GM19328 (cell line): ENCODE results near the gene SPSB1.

ENCODE experiments used
- ATAC-seq: cut with Tn5 transposase; IDR thresholded peaks from one replicate; pipeline ENCODE4 v1.9.1; 2021; ENCODE audit warnings: mild to moderate bottlenecking, moderate library complexity; ENCODE audit not compliant: unreplicated experiment

SPSB1 gene

DNA sequence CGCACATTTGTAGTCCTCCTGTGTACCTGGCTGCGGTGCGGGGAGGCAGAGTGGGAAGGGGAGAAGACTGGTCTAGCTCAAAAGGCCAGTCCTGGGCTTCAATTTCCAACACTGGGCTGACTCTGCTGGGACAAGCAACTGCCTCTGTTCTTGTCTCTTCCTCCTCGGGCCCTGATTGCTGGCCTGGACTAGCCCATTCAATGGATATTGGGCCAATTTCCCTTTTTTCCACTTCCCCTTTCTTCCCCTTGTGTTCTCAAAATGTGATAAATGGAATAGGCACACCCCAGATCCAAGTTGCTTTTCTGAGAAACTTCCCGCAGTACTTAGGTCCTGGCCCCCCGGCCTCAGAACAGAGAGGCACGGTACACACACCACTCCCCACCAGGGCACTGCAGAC is 48.2 kb downstream of the SPSB1 start:
- ATAC-seq, result no peak

DNA sequence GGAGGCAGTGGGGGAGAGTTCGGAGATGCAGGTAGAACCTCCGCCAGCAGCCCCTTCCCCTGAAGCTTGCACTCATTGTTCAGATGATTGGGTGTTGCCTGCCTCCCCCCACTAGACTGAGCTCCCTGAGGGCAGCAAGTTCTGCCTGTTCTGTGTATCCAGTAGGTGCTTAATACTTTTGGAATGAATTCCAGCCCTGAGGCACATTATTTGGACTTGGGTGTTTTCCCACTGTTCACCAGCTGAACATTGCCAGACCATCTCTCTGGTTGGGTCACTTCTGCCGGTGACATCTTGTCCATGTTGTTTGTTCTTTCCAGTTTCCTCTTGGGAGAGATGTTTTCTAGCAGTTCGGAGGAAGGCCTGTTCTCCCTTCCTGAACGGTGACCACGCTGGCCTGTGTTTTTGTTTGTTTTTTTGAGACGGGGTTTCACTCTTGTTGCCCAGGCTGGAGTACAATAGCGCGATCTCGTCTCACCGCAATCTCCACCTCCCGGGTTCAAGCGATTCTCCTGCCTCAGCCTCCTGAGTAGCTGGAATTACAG is 48.7 kb downstream of the SPSB1 start:
- no peak for ATAC-seq

DNA sequence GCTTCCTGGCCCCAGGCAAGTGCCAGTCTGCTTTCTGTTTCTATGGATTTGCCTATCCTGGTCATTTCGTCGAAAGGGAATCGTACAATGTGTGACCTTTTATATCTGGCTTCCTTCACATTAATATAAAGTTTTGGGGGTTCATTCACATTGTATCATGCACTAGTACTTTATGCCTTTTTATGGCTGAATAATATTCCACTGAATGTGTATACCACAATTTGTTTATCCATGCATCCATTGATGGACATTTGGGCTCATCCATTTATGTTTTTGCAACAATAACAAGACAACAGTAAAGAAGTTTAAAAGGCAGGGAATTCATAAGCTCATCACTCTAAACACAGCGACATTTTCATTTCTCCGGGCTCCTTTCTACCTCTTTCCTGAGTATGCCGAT is 50.6 kb downstream of the SPSB1 start:
- no peak for ATAC-seq

DNA sequence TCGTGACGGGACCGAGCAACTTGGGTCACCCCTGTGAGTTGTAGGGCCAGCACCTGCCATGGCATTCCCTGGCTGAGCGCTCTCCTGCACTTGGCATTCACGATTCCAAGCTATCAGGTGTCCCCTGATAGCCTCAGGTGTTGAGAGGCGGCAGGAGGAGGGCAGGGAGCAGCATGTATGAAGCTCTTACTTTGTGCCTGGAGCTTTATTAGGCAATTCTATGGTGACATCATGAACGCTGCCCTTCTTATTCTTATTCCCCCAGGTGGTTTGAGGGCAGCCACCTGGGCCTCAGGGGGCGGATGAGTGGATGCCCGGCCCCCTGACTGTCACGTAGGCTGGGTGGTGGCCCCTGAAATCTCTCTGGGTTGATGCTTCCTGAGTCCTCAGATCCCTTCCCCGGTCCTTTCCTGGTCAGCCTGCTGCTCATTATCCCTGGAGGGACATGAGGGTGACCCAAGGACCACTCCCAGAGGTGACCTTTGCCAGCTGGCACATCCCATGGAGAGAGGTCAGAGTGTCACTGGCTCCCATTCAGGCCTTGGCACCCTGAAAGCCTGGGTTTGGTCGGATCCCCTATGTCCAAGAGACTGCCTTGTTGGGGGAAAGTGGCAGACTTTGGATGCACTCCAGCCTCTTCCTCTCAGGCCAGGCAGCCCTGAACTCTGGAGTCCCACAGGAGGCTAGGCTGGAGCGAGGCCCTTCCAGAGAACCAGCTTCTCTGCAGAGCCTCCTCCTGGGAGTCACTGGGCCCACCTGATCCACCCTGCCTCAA is 51.9 kb downstream of the SPSB1 start:
- ATAC-seq, result no peak

DNA sequence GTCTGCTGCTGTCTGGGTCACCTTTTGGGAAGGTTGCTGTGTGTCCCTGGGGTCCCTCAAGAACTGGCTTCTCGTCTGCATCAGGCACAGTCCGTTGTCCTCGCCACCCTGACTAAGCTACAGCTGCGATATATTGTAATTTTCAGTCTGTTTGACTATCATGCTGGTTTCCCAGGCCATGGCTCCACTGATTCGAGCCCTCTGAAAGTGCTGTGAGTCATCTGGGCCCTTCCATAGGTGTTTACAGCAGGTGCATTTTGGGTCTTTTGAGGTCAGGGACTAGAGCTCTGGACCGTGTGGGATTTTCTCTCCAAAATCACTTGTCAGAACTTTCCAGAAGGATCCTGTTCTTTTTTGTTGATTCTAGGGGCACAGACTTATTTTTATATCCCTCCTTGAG is 52.8 kb downstream of the SPSB1 start:
- ATAC-seq, result no peak

DNA sequence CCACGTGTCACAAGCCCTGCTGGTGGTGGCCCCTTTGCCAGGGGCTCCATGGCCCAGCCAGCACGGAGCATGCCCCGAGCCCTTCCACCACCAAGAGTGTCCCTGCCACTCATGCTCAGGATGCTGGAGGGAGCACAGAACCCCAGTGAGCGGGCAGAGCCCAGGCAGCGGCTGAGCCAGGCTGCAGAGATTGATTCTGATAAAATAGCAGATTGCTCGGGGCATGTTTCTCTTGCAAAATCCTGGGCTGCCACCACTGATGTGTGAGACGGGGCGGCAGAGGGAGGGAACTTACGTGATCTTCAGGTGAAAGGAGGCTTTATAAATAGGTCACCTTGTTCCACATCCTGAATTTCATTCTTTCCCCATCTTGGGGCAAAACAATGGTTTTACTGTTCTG is 53.2 kb downstream of the SPSB1 start:
- ATAC-seq, result no peak

DNA sequence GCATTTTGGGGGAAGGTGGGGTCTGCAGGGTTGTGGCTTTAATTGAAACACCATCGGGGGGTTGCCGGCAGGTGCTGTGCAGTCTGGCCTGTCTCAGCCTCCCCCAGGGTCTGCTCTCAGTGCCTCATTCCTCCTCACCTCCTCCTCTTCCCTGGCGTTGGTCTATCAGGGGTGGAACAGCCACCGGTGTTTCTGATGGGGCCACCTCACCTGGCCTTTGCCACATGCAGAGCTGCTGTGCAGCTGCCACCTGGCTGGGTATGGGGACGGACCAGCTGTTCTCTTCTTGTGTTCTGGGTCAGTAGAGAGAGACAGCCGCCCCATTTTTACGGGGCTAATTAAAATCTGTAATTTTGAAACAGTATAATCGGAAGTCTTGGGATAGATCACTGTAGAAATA is 53.9 kb downstream of the SPSB1 start:
- no peak for ATAC-seq

DNA sequence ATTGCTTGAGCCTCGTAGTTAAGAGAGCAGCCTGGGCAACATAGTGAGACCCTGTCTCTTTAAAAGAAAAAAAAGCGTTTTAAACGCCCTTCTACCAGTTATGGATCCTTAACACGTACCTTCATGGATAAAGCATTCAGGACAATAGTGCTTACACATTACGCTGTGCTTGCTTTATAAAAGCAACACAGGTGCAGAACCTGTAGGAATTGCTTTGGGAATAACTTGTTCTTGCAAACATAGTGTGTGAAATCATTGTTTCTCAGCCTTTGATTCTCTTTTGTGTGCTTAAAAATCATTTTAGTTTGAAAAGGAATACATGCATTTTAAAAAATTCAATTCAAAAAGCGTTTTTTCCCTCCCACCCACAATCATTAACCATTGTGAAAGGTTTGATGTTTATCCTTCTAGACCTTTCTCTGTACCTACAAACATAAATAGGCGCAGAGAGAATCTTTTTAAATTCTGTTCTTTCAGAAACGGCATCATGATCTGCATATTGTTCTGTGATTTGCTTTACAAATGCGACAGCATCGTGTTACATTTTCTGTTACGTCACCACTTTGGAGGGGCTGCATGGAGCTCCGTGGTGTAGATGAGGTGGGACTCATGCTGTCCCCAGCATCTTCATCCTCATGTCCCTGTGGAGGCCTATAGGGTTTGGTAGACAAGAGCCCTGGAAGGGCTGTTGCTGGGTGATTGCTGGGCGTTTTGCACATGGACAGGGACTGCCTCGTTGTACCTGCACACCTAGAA is 54.6 kb downstream of the SPSB1 start:
- ATAC-seq, result no peak

DNA sequence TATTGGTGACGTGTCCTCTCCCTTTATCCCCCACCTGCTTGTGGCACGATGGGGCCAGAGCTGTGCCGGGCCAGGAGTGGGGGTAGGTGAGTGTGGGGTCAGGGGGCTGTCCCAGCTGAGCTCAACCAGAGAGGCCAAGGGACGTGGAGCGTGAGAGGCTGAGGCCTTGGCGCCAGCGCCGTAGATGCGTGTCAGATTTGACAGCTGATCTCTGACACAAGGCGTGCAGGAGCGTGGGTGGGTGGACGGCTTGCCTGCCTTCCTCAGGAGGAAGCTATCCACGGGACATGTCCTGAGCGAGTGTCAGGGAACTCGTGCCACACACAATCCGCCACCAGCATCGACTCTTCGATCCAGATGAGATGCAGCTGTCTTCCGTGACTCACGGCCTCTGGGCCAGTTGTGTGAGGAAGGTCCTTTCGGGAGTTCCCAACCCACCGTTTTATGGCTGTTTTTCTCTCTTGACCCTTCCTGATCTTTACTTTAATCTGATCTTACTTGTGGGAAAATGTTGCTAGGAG is 56.7 kb downstream of the SPSB1 start:
- ATAC-seq, result no peak

DNA sequence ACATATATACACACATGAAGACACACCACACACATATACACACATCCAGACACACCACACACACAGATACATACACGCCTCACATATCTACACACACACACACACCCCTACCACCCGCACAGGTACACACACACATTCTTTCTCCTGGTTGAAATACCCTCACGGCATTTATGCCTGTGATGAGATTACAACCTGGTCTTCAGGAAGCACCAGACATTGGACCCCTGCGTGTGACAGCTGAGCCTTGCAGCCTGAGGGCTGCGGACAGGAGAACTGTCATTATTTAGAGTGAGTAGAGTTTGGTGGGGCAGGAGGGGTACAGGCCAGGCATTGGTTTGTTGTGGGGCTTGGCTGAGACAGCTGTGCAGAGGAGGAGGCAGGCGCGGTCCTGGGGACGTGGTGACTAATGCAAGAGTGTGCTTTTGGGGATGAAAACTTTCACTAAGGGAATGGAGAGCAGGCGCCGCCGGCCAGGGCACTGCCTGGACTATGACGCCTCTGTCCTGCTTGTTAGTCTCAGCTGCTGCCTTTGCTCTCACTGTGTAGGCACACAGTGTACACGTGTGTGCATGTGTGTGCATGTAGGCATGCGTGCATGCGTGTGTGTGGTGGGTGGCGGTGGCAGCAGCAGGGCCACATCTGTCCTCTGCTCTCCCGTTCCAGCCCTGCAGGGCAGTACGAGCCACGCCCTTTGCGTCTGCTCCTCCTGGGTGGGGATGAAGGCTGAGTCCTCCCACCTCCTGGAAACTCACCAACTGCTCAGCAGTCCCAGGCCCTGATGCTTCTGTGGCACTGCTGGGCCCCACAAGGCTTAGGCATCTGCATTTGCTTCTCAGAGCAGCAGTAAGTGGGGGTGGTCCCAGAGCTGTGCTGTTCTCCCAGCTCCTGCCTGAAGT is 57.6 kb downstream of the SPSB1 start:
- no peak for ATAC-seq

DNA sequence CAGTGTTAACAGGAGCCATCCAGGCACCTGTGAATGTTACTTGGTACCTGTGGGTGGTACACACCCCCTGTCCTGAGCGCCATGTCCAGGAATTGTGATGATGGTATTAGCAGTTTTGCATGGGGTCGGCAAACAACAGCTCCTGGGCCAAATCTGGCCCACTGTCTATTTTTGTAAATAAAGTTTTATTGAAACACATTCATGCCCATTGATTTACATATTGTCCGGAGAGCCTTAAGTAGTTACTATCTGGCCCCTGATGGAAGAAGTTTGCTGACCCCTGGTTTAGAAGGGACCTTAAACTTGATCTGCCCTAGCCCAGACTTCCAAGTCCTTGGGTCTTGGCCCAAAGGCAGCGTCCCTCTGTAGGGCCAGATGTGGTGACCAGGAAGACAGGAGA is 58.3 kb downstream of the SPSB1 start:
- no peak for ATAC-seq

DNA sequence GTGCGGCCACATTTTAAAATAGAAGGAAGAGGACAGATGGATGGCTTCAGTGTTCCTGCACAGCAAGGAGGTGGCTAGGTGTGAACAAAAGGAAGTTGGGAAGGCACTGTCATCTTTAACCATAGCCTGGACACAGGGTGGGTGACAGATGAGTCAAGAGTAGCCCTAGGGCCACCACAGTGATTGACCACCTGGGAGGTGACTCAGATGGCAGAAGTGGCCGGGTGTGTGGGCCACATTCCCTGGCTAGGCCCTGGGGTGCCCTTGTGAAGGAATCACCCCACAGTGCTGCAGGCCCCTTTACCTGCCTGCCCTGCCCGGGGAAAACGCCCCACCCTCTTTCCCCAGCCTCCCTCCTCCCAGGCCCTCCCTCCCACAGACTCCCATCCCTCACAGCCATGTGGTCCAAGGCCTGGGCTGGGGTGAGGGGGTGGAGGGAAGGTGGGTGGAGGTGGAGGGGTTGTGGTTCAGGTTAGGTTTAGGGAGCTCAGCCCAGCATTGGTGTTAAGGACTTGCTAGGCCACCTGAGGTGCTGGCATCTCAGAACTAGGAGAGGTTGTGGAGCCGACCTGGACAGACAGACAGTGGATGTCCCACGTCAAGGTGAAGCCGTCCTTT is 59.1 kb downstream of the SPSB1 start:
- ATAC-seq, result no peak

DNA sequence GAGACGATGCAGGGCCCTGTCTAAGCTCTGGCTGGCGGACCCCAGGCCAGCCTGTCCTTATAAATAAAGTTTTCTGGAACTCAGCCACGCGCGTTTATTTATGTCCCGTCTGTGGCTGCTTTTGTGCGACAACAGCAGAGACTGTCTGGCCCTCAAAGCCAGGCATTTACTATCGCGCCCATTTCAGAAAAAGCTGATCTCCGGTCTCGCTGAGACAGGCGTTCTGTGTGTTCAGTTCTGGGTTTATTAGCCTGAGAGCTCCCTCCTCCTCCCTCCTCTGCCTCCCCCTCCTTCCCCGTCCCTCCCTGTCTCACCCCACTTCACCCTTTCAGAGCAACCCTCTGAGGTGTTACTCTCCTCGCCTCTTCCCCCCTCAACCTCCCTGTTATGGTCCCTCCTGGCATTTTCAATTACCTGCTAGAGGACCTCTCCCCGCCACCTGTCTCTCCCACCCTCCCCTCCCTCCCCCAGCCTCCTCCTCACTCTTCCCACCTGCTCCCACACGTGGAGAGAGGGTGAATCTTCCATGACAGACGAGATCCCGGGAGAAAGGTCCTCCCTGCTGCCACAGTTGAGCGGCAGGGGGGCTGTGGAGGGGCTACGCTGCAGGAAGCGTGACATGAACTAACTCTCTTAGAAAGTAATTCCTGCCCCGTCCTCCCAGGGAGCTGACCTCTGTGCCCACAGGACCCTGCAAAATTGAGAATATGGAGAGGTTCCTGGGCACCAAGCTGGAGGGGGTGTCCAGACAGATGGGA is 59.9 kb downstream of the SPSB1 start:
- ATAC-seq, result no peak

DNA sequence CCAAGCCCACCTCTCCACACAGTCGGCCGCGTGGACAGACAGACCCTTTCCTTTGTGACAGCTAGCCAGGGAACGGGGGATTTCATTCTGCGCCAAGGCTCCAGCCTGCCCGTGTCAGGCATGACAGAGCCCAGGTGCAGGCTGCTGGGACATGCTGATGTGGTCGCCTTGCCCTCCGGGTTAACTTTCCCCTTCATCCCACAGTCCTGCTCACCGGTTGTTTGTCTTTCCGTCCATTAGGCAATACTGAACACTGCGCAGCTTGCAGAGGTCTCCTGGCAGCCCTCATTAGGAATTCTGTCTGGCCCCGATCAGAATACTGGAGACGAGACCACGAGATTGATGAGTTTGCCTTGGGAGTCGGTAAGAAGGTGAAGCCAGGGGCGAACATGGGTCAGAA is 62.8 kb downstream of the SPSB1 start:
- ATAC-seq, result no peak

DNA sequence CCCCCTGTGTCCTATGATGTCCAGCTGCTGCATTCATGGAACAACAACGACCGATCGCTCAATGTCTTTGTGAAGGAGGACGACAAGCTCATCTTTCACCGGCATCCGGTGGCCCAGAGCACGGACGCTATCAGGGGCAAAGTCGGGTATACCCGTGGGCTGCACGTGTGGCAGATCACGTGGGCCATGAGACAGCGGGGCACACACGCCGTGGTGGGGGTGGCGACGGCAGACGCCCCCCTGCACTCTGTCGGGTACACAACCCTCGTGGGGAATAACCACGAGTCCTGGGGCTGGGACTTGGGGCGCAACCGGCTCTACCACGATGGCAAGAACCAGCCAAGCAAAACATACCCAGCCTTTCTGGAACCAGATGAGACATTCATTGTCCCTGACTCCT is 63.3 kb downstream of the SPSB1 start:
- no peak for ATAC-seq

DNA sequence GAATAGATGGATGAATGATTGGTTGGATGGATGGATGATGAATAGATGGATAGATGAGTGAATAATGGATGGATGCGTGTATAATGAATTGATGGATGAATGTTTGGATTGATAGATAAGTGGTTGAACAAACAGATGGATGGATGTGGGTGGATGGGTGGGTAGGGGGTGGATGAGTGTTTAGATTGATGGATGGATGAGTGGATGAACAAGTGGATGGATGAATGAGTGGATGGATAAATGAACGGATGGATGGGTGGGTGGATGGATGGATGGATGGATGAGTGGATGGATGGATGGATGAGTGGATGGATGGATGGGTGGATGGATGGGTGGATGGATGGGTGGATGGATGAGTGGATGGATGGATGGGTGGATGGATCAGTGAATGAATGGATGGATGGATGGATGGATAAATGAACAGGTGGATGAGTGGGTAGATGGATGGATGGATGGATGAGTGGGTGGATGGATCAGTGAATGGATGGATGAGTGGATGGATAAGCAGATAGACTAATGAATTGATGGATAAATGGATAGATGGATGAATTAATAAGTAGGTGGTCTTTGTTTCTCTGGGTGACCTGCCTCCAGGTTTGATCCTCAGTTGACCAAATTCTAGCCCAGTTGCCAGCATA is 64.3 kb downstream of the SPSB1 start:
- ATAC-seq, result no peak

DNA sequence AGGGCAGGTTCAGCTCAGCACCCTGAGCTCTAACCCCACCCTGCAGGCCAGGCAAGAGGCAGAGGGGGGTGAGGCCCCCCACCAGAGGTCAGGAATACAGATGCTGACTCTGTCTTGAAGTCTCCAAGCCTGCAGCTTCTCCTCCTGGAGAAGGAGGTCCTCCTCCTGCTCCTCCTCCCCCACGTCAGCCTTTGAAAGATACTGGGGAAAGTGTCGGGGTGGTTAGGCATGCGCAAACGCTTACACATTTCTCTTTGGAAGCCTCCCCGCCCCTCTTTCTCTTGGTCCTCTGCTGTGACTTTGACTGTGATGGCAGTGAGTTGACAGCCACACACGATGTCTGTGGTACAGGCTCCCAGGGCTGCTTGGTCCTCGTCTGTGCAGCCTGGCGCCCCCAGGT is 65.3 kb downstream of the SPSB1 start:
- ATAC-seq, result no peak

DNA sequence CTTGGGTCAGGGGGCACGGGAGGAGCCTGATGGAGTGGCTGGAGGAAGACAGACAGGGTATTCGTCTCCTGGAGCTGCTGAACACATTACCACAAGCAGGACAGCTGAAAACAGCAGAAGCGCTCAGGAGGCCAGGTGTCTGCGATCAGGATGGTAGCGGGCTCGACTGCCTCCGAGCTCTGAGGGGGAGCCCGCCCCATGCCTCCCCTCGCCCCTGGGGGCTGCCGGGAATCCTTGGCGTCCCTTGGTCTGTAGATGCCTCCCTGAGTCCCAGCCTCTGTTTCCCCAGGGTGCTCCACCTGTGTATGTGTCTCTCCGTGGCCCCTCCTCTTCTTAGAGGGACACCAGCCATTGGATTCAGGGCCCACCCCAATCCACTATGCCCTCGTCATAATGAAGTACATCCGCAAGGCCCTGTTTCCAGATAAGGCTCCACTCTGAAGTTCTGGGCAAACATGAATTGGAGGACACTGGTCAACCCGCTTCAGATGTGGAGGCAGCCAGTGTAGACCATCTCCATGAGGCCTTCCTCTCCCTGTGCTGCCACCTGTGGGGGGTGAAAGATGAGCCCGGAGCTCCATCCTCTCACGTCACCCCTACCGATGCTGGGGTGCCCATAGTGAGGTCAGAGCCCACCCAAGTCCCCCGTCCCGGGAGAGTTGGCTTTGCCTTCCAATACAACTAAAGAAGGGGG is 67.8 kb downstream of the SPSB1 start:
- ATAC-seq, result no peak
